Superior temporal gyrus (tissue), 1 donor: ENCODE data around the gene ZNF417.
"Not testable (repeated sequence)": the region's sequence is repeated elsewhere in the genome, so short reads cannot be mapped to it uniquely, and the experiment has no call there.

Experiments used
- DNase-seq: peaks from one replicate; pipeline ENCODE4 v3.0.0-alpha.2; 2016; ENCODE audit errors: extremely low spot score

Gene ZNF417

GRCh38 chr19:57916168-57916995 is at the start of gene ZNF417:
Gene ZNF417, minus strand, starts transcription at chr19:57916592. Its CDS starts 181 bp downstream, at chr19:57916411.
- DNase-seq = peak; percentile 98

GRCh38 chr19:57964761-57965160 is 48.4 kb upstream of the ZNF417 start:
- DNase-seq = no peak

- no peak for DNase-seq
Measured at GRCh38 chr19:57961785-57962184, 45.4 kb upstream of the ZNF417 start.

GRCh38 chr19:57954996-57955395 is 38.6 kb upstream of the ZNF417 start:
- no peak for DNase-seq

GRCh38 chr19:57949702-57950101 is 33.3 kb upstream of the ZNF417 start:
- no peak for DNase-seq

GRCh38 chr19:57949296-57949695 is 32.9 kb upstream of the ZNF417 start:
- DNase-seq = no peak

- DNase-seq = peak; percentile 94
Measured at GRCh38 chr19:57947419-57948134, 31.2 kb upstream of the ZNF417 start, which contains the start of gene ZNF256. Gene ZNF256, minus strand, starts transcription at chr19:57947706. Its CDS starts 232 bp downstream, at chr19:57947474.

- no peak for DNase-seq
Measured at GRCh38 chr19:57947088-57947418, 30.7 kb upstream of the ZNF417 start.

- DNase-seq = no peak
Measured at GRCh38 chr19:57946316-57946715, 29.9 kb upstream of the ZNF417 start.

GRCh38 chr19:57941593-57941992 is 25.2 kb upstream of the ZNF417 start:
- no peak for DNase-seq

GRCh38 chr19:57935731-57936130 is 19.3 kb upstream of the ZNF417 start:
- DNase-seq = peak; percentile 73

- peak; percentile 98 for DNase-seq
Measured at GRCh38 chr19:57934820-57935665, 18.7 kb upstream of the ZNF417 start, which contains the start of gene ZNF418. Gene ZNF418, minus strand, starts transcription at chr19:57935402. Its CDS starts 1,580 bp downstream, at chr19:57933822.

GRCh38 chr19:57927587-57927986 is 11.2 kb upstream of the ZNF417 start:
- DNase-seq = no peak

GRCh38 chr19:57914531-57914930 is 1.9 kb downstream of the ZNF417 start:
- DNase-seq = no peak

- DNase-seq = no peak
Measured at GRCh38 chr19:57907394-57907793, 9.0 kb downstream of the ZNF417 start.

GRCh38 chr19:57905258-57905657 is 11.1 kb downstream of the ZNF417 start:
- no peak for DNase-seq

- no peak for DNase-seq
Measured at GRCh38 chr19:57903618-57904184, 12.7 kb downstream of the ZNF417 start.

GRCh38 chr19:57900311-57900710 is 16.1 kb downstream of the ZNF417 start:
- no peak for DNase-seq

GRCh38 chr19:57890706-57891105 is 25.7 kb downstream of the ZNF417 start:
- not testable (repeated sequence) for DNase-seq

GRCh38 chr19:57888560-57889231 is 27.7 kb downstream of the ZNF417 start, which contains the start of gene ZNF814:
Gene ZNF814, minus strand, starts transcription at chr19:57889037. Its CDS starts 235 bp downstream, at chr19:57888802.
- peak; percentile 96 for DNase-seq

GRCh38 chr19:57888107-57888559 is 28.3 kb downstream of the ZNF417 start:
- DNase-seq = no peak
